Measurements from ENCODE around the gene PDE6D.

- TF ChIP-seq, protein P1, sequence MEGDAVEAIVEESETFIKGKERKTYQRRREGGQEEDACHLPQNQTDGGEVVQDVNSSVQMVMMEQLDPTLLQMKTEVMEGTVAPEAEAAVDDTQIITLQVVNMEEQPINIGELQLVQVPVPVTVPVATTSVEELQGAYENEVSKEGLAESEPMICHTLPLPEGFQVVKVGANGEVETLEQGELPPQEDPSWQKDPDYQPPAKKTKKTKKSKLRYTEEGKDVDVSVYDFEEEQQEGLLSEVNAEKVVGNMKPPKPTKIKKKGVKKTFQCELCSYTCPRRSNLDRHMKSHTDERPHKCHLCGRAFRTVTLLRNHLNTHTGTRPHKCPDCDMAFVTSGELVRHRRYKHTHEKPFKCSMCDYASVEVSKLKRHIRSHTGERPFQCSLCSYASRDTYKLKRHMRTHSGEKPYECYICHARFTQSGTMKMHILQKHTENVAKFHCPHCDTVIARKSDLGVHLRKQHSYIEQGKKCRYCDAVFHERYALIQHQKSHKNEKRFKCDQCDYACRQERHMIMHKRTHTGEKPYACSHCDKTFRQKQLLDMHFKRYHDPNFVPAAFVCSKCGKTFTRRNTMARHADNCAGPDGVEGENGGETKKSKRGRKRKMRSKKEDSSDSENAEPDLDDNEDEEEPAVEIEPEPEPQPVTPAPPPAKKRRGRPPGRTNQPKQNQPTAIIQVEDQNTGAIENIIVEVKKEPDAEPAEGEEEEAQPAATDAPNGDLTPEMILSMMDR (conservative IDR thresholded peaks at IDR 0.05 in 1 of 2, IDR thresholded peaks at IDR 0.05 in 1 of 2; ENCODE audit: extremely low read depth in 1 of 2, insufficient read depth in 1 of 2, low read depth in 1 of 2, low read length in 2 of 2): no peak
- TF ChIP-seq EZH2 (IDR thresholded peaks at IDR 0.05; ENCODE audit: borderline replicate concordance, low read length): no peak
Observed at GRCh38 chr2:231819447-231820042, 38.5 kb upstream of the PDE6D start.

All from mammary epithelial cell (primary cell).